Mesenchymal stem cell (in vitro differentiated cells and primary cell): ENCODE measurements around the gene CYSRT1.

Experiments
- DNase-seq: peaks from one replicate; pipeline ENCODE4 v3.0.0-alpha.2; 2013
- H2AFZ ChIP-seq: one replicate; pipeline ENCODE4 v1.6.1; 2013; ENCODE audit warnings: low read depth, mild to moderate bottlenecking, control low read depth, inconsistent platforms, low read length, moderate library complexity
- H2AK5ac ChIP-seq: 2 replicates; pipeline ENCODE4 v1.6.1; 2013; ENCODE audit warnings: low read length, moderate library complexity, mild to moderate bottlenecking, inconsistent platforms; ENCODE audit not compliant: severe bottlenecking
- H2BK120ac ChIP-seq: one replicate; pipeline ENCODE4 v1.6.1; 2013; ENCODE audit warnings: low read depth, mild to moderate bottlenecking, inconsistent platforms, low read length, moderate library complexity
- H2BK12ac ChIP-seq, 2 experiments: one replicate each; pipeline ENCODE4 v1.6.1; 2013; ENCODE audit warnings: inconsistent platforms in 2 of 2, low read length in 2 of 2, mild to moderate bottlenecking in 2 of 2, moderate library complexity in 2 of 2, control low read depth in 1 of 2
- H2BK15ac ChIP-seq: one replicate; pipeline ENCODE4 v1.6.1; 2013; ENCODE audit warnings: mild to moderate bottlenecking, low read depth, inconsistent platforms; ENCODE audit not compliant: poor library complexity, severe bottlenecking
- H2BK5ac ChIP-seq: 2 replicates; pipeline ENCODE4 v1.6.1; 2013; ENCODE audit warnings: low read depth, mild to moderate bottlenecking, low read length, control low read depth, inconsistent platforms; ENCODE audit not compliant: poor library complexity, severe bottlenecking
- H3K14ac ChIP-seq, 2 experiments: one replicate each; pipeline ENCODE4 v1.6.1; 2013; ENCODE audit warnings: inconsistent platforms in 2 of 2, low read length in 2 of 2, control low read depth in 1 of 2, mild to moderate bottlenecking in 1 of 2, moderate library complexity in 1 of 2
- H3K18ac ChIP-seq, 2 experiments: one replicate each; pipeline ENCODE4 v1.6.1; 2013; ENCODE audit warnings: inconsistent platforms in 2 of 2, low read length in 2 of 2, control low read depth in 1 of 2, low read depth in 1 of 2, mild to moderate bottlenecking in 1 of 2
- H3K23ac ChIP-seq, 2 experiments: one replicate each; pipeline ENCODE4 v1.6.1; 2013; ENCODE audit warnings: inconsistent platforms in 2 of 2, low read length in 2 of 2, mild to moderate bottlenecking in 2 of 2, moderate library complexity in 2 of 2, control low read depth in 1 of 2
- H3K27ac ChIP-seq: 2 replicates; pipeline ENCODE4 v1.5.1; 2013; ENCODE audit warnings: mild to moderate bottlenecking, moderate library complexity, low read length, control low read depth, inconsistent platforms; ENCODE audit not compliant: poor library complexity, severe bottlenecking
- H3K27me3 ChIP-seq, 2 experiments: 2 replicates each; pipeline versions ENCODE4 v1.6.1 to v1.7.0; 2013; ENCODE audit warnings: low read length in 2 of 2, mild to moderate bottlenecking in 2 of 2, moderate library complexity in 2 of 2, control low read depth in 1 of 2, inconsistent platforms in 1 of 2; ENCODE audit not compliant: control insufficient read depth in 1 of 2, insufficient read depth in 1 of 2
- H3K36me3 ChIP-seq, 2 experiments: 2 replicates each; pipeline versions ENCODE4 v1.6.1 to v1.7.0; 2013; ENCODE audit warnings: low read length in 2 of 2, control low read depth in 1 of 2, inconsistent platforms in 1 of 2, low read depth in 1 of 2, mild to moderate bottlenecking in 1 of 2; ENCODE audit not compliant: insufficient read depth in 2 of 2, control insufficient read depth in 1 of 2
- H3K4ac ChIP-seq, 2 experiments: one replicate each; pipeline ENCODE4 v1.6.1; 2013; ENCODE audit warnings: inconsistent platforms in 2 of 2, low read length in 2 of 2, mild to moderate bottlenecking in 2 of 2, moderate library complexity in 2 of 2, control low read depth in 1 of 2, low read depth in 1 of 2
- H3K4me1 ChIP-seq: 2 replicates; pipeline ENCODE4 v1.6.1; 2013; ENCODE audit warnings: low read depth, low read length, control low read depth; ENCODE audit not compliant: control insufficient read depth, insufficient read depth
- H3K4me2 ChIP-seq: 2 replicates; pipeline ENCODE4 v1.6.1; 2013; ENCODE audit warnings: low read length, mild to moderate bottlenecking, inconsistent platforms; ENCODE audit not compliant: poor library complexity, severe bottlenecking
- H3K4me3 ChIP-seq, 2 experiments: 2 replicates each; pipeline versions ENCODE4 v1.5.1 to v1.7.0; 2013; ENCODE audit warnings: low read length in 2 of 2, mild to moderate bottlenecking in 2 of 2, control low read depth in 1 of 2, low read depth in 1 of 2; ENCODE audit not compliant: insufficient read depth in 1 of 2
- H3K79me1 ChIP-seq: replicated peaks from 2 replicates; pipeline ENCODE4 v1.6.1; 2013; ENCODE audit warnings: mild to moderate bottlenecking, control low read depth, low read length, inconsistent platforms; ENCODE audit not compliant: poor library complexity, severe bottlenecking
- H3K9ac ChIP-seq: 2 replicates; pipeline ENCODE4 v1.7.0; 2013; ENCODE audit warnings: mild to moderate bottlenecking, low read length, moderate library complexity
- H3K9me3 ChIP-seq: 2 replicates; pipeline ENCODE4 v1.7.0; 2013; ENCODE audit warnings: mild to moderate bottlenecking, low read length; ENCODE audit not compliant: control insufficient read depth
- H4K8ac ChIP-seq: one replicate; pipeline ENCODE4 v1.6.1; 2013; ENCODE audit warnings: inconsistent platforms, mild to moderate bottlenecking, low read length, moderate library complexity
- H4K91ac ChIP-seq: one replicate; pipeline ENCODE4 v1.6.1; 2013; ENCODE audit warnings: mild to moderate bottlenecking, low read length, inconsistent platforms
- WGBS: methylation state at CpG from one replicate; pipeline ENCODE4 v1.1.7; 2013; ENCODE audit warnings: mixed read lengths; 5-methylcytosine and 5-hydroxymethylcytosine counted together

CYSRT1 gene

DNA sequence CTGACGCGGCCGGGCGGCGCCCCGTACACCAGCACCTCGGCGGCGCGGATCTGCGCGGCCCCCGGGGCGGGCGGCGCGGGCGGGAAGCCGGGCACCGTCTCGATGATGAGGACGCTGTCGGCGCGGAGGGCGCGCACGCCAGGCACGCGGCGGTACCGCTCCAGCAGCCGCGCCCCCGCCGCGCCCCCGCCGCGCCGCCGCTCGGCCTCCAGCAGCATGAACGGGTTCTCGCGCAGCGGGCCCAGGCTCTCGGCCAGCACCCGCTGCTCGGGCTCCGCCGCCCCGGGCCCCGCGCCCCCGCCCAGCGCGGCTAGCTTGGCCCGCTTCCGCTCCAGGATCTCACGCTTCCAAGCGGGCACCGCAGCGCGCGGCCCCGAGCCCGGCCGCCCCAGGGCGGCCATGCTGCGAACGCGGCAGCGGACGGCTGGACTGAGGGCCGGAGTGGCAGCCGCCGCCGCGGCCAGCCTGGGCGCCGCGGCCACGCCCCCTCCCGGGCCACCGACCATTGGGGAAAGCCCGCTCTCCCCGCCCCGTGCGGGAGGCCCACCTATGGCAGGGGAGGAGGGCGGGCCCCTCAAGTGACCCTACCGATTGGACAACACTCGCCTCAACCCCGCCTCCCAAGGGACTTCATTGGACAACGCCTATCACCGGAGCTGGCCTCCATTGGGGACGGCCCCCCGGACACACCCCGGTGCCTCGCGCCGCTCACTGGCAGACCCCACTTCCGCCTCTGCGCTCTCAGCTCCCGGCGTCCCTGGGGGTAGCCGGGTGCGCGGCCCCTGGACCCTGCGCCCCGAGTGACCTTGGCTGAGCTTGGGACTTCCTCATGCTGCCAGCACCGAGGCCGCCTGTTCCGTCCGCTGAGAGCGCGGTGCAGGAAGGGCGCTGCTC lies 24.4 kb upstream of the CYSRT1 start, which contains the start of gene TPRN:
Gene TPRN (minus strand): TSS at position 431 of the 894 bp plus-strand sequence. CDS start 30 bp downstream, at position 401.
- Histone ChIP-seq H2BK12ac (no peak within 1 kb of the TSS), H2AK5ac (no peak within 1 kb of the TSS), H2BK15ac (peak within 1 kb of the TSS; percentile 17), H3K36me3 (peaks cover 3 to 9% of the 10 kb centered on the region in 2 experiments), H3K9me3 (no peaks in the 10 kb centered on the region), H3K4ac (peak within 1 kb of the TSS; percentile 3 to 65), H3K4me1 (peaks cover 54% of the 10 kb centered on the region), H3K27ac (no peak within 1 kb of the TSS), H3K18ac (peak within 1 kb of the TSS; percentile 75 to 97), H3K9ac (peak within 1 kb of the TSS; percentile 87), H3K23ac (peak within 1 kb of the TSS in 1 of 2 experiments; percentile 67), H3K79me1 (peaks cover 30% of the 10 kb centered on the region), H3K4me2 (peak within 1 kb of the TSS; percentile 94), H2BK5ac (no peak within 1 kb of the TSS), H4K91ac (peak within 1 kb of the TSS; percentile 40), H3K4me3 (peak within 1 kb of the TSS; percentile 74 to 88), H4K8ac (peak within 1 kb of the TSS; percentile 93), H3K27me3 (no peaks in the 10 kb centered on the region), H3K14ac (peak within 1 kb of the TSS in 1 of 2 experiments; percentile 87), H2AFZ (peak within 1 kb of the TSS; percentile 91), H2BK120ac (peak within 1 kb of the TSS; percentile 8)
- 2% methylated on average over 75 of the region's 118 CpGs for WGBS
- peak; percentile 99 for DNase-seq

GRCh38 chr9:137201205-137201868 lies 23.6 kb upstream of the CYSRT1 start:
- DNase-seq: no peak
- peak overlapping the region; percentile 94 for H3K4me2 ChIP-seq
- peak overlapping the region; percentile 91 for H2AFZ ChIP-seq
- H2BK5ac ChIP-seq: no peak overlapping the region
- peak overlapping the region; percentile 87 for H3K9ac ChIP-seq
- H3K18ac ChIP-seq: peak overlapping the region; percentile 75 to 97
- H3K9me3 ChIP-seq: no peaks in the 10 kb centered on the region
- H3K4me1 ChIP-seq: peaks cover 53% of the 10 kb centered on the region
- H2AK5ac ChIP-seq: no peak overlapping the region
- H3K79me1 ChIP-seq: peaks cover 32% of the 10 kb centered on the region
- H2BK12ac ChIP-seq: no peak overlapping the region
- H3K23ac ChIP-seq: peak overlapping the region in 1 of 2 experiments; percentile 67
- WGBS: 31% methylated on average over 21 of the region's 23 CpGs
- H3K27ac ChIP-seq: no peak overlapping the region
- no peaks in the 10 kb centered on the region for H3K27me3 ChIP-seq
- peaks cover 3 to 5% of the 10 kb centered on the region in 2 experiments for H3K36me3 ChIP-seq
- H3K4me3 ChIP-seq: peak overlapping the region; percentile 74 to 88
- no peak overlapping the region for H2BK120ac ChIP-seq
- peak overlapping the region in 1 of 2 experiments; percentile 87 for H3K14ac ChIP-seq
- peak overlapping the region; percentile 93 for H4K8ac ChIP-seq
- H3K4ac ChIP-seq: peak overlapping the region; percentile 3 to 65
- H4K91ac ChIP-seq: peak overlapping the region; percentile 40
- no peak overlapping the region for H2BK15ac ChIP-seq

- Histone ChIP-seq H4K8ac (no peak overlapping the region), H3K9me3 (no peaks in the 10 kb centered on the region), H3K36me3 (peaks cover 12 to 14% of the 10 kb centered on the region in 2 experiments), H3K4me2 (no peak overlapping the region), H3K23ac (no peak overlapping the region), H3K18ac (no peak overlapping the region), H3K4me3 (no peak overlapping the region), H3K9ac (no peak overlapping the region), H2BK15ac (no peak overlapping the region), H2AK5ac (no peak overlapping the region), H3K4ac (no peak overlapping the region), H2BK12ac (no peak overlapping the region), H3K4me1 (peaks cover 48% of the 10 kb centered on the region), H2BK120ac (no peak overlapping the region), H4K91ac (no peak overlapping the region), H3K27me3 (no peaks in the 10 kb centered on the region), H3K79me1 (peaks cover 32% of the 10 kb centered on the region), H2AFZ (no peak overlapping the region), H2BK5ac (no peak overlapping the region), H3K27ac (no peak overlapping the region), H3K14ac (no peak overlapping the region)
- 88% methylated on average over 8 of the region's 8 CpGs for WGBS
- DNase-seq: no peak
These were observed 22.0 kb upstream of the CYSRT1 start for GRCh38 chr9:137202966-137203365.

DNA sequence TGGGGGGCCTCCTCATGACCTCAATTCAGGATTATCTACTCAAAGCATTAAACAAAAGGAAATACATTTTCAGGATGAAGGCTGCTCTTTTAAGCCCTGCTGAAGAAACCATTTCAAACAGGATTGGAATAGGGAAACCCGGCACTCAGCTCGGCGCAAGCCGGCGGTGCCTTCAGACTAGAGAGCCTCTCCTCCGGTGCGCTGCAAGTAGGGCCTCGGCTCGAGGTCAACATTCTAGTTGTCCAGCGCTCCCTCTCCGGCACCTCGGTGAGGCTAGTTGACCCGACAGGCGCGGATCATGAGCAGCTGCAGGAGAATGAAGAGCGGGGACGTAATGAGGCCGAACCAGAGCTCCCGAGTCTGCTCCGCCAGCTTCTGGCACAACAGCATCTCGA lies 20.2 kb upstream of the CYSRT1 start:
- peak overlapping the region; percentile 97 for H3K4me2 ChIP-seq
- H4K8ac ChIP-seq: peak overlapping the region; percentile 98
- H3K18ac ChIP-seq: no peak overlapping the region
- WGBS: 44% methylated on average over 21 of the region's 21 CpGs
- no peak overlapping the region for H2BK5ac ChIP-seq
- H3K4me3 ChIP-seq: peak overlapping the region; percentile 89 to 96
- peaks cover 32% of the 10 kb centered on the region for H3K4me1 ChIP-seq
- H2BK120ac ChIP-seq: no peak overlapping the region
- H3K23ac ChIP-seq: peak overlapping the region in 1 of 2 experiments; percentile 91
- H3K36me3 ChIP-seq: peaks cover 19 to 23% of the 10 kb centered on the region in 2 experiments
- no peak overlapping the region for H2BK15ac ChIP-seq
- peak overlapping the region in 1 of 2 experiments; percentile 29 for H3K4ac ChIP-seq
- DNase-seq: no peak
- no peaks in the 10 kb centered on the region for H3K27me3 ChIP-seq
- H3K79me1 ChIP-seq: peaks cover 33% of the 10 kb centered on the region
- peak overlapping the region; percentile 24 for H3K27ac ChIP-seq
- H2AK5ac ChIP-seq: no peak overlapping the region
- no peaks in the 10 kb centered on the region for H3K9me3 ChIP-seq
- H3K14ac ChIP-seq: peak overlapping the region in 1 of 2 experiments; percentile 30
- peak overlapping the region; percentile 98 for H3K9ac ChIP-seq
- no peak overlapping the region for H4K91ac ChIP-seq
- H2BK12ac ChIP-seq: peak overlapping the region in 1 of 2 experiments; percentile 19
- H2AFZ ChIP-seq: no peak overlapping the region
